COLO668 (cell line): ENCODE measurements around the gene GRIN2A.

ENCODE experiments used
- DNase-seq: peaks from one replicate; lab custom pipeline; 2025; ENCODE audit not compliant: unreplicated experiment; lab: John Stamatoyannopoulos, UW

GRIN2A gene

DNA sequence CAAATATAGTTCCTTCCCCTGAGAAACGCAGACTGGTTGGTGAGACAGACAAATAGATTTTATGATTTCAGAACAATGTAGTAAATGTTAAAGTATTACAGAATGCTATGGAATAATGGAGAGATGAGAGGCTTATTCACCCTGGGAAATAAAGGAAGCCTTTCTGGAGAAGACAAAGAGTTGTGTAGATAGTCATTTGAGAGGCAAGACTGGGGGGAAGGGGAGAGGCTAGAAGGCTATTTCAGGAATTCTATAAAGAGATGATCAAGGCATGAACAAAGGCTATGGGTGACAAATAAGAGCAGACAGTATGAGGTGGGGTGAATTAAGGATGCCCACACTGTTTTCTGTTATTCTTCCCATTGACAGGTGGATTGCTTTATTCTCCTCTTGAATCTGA lies 211.4 kb downstream of the GRIN2A start:
- DNase-seq = no peak

DNA sequence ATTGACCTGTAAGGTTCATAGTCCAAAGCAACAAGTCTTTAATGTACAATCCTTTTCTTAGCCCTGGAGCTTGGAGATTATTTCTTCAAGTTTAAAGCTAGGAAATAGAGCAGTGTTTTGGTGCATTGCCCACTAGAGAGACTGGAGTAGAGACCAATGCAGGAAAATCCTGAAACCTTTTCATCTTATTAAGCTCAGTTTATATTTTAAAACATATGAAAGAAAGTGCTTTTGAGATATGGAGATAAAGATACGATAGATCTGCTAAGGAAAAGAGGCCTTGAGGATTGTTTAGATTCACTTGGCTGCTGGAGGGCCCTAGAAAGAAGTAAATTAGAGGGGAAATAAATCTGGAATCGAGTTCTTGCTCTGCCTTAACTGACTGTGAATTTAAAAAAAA lies 212.0 kb downstream of the GRIN2A start:
- DNase-seq = no peak

DNA sequence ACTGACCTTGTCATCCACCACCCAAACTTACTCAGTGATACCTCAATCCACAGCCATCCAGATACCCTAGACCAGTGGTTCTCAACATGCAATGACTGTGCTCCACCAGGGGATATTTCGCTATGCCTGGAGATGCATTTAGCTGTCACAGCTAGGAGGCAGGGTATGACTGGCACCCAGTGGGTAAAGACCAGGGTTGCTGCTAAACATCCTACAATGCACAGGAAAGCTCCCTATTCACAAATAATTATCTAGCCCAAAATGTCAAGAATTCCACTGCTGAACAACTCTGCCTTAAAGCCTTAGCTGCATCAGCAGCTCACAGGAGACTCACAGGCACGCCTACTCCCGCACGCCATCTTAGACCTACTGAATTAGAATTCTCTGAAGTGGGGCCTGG lies 212.6 kb downstream of the GRIN2A start:
- no peak for DNase-seq

DNA sequence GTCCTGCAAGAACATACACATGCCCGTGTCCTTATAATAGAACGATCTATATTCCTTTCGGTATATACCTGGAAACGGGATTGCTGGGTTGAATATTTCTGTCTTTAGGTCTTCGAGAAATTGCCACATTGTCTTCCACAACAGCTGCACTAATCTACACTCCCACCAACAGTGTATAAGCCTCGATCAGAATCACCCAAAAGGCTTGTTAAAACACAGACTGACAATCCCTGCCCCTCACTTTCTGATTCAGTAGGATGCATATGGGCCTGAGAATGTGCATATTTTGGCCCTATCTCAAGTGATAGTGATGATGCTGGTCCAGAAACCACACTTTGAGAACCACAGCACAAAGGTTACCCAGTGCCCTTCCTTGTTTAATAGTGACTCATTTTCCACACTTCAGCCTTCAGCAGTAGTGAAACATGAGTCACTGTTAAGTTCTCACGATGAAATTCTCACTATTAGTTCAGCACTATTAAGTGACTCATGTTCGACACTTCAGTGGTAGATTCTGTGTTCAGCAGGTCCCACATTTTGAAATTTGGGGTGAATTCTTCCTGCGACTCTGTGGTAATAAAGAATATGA lies 215.6 kb downstream of the GRIN2A start:
- DNase-seq = no peak

DNA sequence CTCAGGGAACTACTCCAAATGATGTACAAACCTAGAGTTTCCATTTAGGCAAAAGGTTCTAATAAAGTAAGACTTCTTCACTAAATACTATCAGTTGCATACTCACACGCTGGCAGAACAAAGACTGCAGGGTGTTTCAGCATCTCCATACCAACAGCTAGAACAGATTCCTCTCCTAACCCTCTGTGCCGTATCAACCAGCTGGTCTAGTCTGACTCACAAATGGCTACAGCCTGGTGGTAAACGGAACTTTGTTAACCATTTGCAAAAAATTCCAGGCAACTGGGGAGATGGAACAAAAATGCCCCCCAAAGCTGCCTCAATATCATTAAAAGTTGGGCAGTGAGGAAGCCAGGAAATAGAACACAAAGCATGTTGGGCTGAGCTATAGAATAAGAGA lies 217.1 kb downstream of the GRIN2A start:
- no peak for DNase-seq

DNA sequence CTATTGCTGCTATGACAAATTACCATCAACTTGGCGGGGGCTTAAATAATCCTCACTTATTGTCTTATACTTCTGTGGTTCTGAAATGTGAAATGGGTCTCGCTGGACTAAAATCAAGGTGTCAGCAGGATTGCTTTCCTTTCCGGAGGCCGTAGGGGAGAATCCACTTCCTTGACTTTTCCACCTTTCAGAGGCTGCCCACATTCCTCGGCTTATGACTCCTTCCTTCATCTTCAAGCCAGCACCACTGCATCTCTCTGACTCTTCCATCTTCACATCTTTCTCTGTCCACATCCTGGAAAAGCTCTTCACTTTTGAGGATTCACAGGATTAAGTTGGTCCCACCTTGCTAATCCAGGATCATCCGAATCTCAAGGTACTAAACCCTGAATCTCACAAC lies 217.8 kb downstream of the GRIN2A start:
- DNase-seq = no peak

DNA sequence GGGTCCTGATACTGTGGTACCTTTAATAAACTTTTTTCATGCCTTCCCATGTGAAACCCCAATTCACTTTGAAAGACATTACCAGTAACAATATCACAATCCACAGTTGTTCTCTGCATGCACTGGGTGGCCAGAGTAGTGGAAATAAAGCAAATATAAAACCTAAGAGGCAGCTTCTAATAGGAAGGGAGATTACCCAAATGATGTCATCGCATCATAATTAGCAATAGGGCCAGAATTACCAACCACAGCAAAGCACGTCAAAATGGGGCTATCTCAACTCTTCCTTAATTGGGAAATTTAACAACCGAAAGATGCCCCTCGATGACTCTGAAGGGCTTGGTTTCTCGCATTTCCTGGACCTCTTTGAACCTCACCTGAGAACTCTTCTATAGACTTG lies 224.8 kb downstream of the GRIN2A start:
- DNase-seq = no peak

DNA sequence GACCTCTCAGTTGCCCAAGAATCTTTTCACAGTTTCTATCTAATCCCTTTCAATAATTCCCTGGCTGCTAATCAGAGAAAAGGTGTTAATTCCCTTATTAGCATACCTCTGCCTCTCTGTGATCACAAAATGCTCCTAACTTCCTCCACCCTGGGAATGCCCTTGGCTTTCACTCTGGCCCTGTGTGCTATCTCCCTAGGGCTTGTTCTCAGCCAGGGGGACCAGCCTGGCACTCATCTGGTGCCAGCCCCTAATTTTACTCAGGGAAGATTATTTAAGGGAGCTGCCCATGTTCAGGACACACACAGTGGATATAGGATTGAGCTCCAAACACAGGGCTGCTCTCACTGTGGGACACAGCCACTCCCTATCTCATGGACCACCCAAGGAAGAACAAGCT lies 225.2 kb downstream of the GRIN2A start:
- DNase-seq = no peak

DNA sequence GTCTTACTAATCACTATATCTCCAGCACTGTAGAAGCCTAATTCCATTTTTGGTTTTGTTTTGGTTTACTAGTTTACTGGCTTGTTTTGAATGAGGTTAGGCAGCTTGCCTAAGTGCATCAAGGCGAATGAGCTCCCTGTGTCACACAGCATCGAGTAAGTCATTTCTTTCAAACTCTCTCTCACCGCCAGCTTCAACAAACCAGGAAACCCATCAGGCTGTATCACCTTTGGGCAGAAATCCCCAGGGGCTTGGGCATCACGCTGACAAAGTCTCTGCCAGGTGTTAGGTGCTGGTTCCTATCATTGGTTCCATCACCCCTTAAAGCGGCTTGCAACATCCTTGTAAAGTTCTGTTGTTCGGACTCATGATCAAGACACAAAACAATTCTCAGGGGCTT lies 226.6 kb downstream of the GRIN2A start:
- no peak for DNase-seq

DNA sequence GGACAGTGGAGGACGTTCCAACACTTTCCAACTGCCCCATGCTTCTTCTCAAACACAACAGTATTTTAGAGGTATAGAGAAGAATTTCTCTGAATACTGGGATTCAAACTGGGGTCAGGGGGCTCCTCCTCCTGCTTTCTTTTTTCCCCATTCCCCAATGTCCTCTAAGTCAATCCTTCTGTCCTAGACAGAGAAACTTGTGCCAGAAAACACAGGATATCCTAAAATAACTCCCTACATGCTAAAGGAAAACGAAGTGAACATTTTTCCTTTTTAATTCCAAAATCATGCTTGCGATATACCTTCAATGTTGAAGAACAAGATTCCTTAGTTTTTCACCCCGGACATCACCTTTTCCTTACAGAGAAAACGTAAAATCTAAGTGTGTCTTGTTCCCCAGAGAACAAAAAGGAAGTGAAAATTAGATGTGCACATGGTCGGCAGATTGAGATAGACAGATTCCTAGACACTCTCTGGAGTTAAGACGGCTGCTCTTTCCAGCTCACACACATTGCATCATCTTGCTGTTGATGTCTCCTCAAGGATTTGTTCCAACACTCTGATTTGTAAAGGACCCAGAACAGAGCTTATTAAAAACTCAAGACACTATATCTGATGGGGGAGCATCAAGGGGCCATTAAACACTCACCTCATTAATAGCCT lies 228.2 kb downstream of the GRIN2A start:
- DNase-seq = no peak

DNA sequence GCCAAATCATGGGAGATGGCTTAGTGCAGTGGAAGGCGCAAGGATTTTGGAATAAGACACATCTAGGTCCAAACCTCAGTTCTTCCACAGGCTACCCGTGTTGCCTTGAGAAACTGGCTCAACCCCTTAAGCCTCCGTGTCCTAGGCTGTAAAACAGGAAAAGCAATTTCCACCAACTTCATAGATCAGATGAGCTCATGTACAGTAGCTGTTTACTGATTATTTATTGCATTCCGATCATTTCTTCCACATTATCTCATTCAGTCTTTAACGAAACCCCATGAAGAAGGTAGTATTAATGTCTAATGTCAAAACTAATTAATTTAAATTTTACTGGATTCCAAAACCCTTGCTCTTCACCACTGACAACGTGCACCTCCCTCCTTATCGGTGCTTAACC lies 231.6 kb downstream of the GRIN2A start:
- DNase-seq = no peak

DNA sequence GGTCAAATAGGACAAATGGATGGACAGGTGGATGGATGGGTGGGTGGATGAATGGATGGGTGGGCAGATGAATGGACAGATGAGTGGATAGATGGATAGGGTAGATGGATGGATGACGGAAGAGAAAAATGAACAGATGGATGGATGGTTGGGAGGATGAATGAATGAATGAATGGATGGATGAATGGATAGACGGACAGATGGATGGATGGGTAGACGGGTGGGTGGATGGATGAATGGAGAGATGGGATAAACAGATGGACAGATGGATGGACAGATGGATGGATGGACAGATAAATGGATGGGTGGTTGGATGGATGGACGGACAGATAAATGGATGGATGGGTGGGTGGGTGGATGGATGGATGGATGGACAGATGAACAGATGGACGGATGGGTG lies 232.8 kb downstream of the GRIN2A start:
- DNase-seq = no peak

DNA sequence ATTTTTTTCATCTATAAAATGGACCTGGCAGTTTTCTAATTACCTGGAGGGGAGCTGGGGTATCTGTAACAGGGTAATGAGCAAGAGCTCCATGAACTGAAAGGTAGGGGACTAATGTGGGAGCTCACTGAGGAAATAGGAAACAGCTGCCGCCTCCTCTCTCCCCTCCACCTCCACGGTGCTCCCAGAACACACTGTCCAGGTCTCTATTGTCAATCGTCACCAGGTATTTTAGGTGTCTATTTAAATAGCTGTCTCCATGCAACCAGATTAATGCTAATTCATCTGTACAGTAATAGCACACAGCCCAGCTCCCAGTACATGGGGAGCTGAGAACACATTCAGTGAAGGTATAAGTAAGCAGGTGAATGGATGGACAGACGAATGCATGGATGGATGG lies 233.3 kb downstream of the GRIN2A start:
- DNase-seq = no peak

DNA sequence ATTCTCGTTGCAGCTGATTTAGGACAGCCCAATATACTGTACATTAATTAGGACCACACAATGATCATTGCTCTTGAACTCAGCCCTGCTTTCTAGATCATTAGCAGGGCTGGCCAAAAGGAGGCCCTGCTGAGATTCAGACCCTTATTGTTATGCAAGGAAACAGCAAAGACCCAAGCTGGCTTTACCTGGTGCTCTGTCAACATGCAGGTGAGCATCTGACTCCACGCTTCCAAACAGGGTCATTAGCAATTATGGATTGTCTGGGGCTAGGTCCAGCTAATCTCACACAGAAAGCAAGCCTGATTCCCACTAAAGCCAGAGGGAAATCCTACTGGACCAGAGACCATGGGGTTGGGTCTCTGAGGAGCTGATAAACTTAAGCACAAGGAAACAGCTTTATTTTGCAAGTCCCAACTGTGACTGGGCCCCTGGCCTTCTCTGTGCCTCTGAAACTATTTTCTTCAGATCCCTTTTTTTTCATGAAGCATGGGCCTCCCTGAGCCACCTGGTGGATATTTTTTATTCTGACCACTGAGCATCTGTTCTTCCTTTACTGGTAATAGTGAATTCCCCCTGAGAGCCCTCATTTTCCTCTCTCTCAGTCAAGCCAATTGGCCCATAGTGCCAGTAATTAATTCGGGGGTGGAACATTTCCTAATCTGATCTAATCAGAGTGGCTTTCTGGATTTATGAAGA lies 236.1 kb downstream of the GRIN2A start:
- DNase-seq = no peak

DNA sequence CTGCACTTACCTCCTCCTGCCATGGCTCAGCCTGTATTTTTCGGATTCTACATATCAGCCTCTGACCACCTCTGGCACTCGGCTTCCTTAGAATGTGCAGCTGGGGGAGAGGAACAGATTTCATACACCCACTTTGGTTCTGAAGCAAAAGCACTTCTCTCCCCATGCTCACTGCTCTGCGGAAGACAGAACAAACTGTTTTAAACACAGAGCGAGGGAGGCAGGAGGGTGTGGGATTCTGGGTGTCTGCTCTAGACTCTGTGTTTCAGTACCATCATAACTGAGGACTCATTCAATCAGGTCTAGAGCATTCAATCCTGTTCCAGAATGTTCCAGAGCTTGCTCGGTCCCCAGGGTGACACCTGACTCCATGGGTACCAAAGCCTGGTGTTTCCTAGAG lies 239.1 kb downstream of the GRIN2A start:
- DNase-seq = no peak

DNA sequence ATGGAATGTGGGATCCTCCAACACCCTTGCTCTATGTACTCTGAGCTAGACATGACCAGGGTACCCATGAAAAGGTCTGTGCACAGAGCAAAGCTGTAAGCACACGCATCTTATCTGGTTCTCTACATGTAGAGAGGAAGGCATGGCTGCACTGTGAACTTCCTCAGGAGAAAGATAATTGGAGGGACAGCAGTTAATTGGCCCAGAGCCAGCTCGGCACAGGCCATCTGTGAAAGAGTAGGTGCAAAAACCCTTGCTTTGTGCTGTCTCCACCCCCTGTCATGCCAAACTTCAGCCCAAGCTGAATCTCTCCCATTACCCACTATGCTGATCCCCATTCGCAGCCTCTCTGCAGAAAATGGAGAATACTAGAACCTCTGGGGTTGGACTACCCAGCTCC lies 241.0 kb downstream of the GRIN2A start:
- no peak for DNase-seq

DNA sequence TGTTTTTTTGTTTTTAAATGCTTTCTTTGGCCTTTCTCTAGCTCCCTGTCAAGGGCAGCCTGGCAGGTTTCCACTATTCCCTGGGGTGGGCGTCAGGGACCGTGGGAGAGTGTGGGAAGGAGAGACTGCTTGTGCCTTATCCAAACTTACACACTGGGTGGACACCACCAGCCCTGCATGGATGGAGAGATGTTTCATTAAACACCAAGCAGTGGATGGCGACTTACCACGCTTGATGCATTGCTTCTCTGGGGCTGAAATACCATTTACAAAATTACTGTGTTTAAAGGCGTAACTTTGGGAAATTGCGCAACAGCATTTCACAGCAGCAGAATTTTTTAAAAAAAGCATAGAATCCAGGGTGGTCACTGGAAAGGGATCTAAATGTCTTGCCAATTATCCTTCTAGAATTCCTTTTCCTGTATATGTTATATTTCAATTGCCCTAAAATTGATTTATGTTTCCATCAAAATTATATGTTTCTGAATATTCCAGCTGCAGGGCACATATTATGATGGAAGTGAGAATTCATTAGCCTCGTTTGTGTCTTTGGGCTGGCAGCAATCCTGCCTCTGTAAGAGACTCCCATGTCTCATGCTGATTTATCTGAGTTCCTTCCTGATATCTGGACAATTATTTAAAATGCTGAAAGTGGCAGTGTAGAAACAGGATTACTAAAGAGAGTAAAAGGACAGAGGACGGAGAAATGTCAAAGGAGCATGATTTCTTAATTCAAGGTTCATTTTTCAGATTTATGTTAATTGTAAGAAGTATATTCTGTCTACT lies 247.3 kb downstream of the GRIN2A start:
- no peak for DNase-seq

DNA sequence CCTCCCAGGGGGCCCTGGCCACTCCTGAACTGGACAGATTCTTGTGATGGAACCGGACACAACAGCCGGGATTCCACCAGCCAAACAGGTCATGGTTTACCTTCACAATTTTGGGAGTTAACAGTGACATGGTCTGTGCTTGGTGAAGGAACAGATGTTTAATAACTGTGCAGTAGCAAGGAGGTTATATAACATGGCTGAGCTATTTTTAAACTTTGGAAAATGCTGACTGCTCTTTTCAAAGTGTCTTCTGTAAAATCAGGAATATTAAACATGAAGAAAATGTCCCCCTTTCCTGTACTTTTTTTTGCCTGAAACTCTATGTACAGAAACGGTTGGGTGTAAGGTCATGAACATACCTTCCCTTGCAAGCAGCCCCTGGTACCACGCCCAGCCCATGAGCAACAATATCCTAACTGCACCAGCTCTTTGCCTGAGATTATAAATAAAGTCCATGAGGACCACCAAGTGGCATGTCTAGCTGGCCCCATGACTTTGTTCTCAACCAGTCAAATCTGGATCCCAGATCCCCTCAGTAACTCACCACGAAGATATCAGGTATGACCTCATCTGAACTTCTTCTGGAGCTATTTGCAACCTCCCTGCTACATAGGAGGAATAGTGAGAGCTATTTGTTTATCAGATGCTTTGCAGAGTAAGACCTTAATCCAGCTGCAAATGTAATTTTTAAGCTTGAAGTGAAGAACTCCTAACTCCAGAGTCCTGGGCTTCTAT lies 249.1 kb downstream of the GRIN2A start:
- no peak for DNase-seq

DNA sequence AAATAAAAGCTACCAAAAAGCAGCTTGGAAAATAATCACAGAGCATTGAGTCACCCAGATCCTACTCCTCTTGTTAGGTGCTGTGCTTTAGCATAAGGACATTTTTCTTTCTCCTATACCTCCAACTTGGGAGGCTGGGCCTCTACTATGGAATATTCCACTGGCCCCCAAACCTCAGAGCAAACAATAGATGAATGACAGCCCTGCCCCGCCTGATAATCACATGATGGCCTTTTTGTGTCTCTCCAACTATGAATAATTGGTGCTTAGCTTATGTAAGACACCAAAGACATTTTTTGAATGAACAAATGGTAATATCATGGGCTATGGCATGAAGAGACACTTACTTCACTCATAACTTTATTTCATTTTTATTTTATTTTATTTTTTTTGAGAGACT lies 250.2 kb downstream of the GRIN2A start:
- no peak for DNase-seq

DNA sequence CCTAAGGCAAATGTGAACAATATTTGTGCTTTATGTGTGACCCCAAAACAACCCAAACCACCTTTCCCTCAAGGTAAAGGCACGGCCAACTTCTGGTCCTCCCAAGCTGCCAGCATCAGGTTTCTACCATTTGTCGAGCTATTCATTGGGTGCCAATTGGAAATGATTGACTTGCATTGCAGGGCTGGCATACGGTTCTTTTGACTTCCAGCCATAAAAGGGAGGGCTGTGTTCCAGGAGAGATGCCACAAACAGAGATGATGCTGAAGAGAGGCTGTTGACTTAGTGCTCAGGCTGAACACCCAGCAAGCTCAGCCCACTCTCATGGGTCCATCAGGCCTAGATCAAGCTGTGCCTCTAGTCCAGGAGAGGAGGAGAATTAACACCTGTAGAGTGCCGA lies 252.4 kb downstream of the GRIN2A start:
- DNase-seq = no peak

DNA sequence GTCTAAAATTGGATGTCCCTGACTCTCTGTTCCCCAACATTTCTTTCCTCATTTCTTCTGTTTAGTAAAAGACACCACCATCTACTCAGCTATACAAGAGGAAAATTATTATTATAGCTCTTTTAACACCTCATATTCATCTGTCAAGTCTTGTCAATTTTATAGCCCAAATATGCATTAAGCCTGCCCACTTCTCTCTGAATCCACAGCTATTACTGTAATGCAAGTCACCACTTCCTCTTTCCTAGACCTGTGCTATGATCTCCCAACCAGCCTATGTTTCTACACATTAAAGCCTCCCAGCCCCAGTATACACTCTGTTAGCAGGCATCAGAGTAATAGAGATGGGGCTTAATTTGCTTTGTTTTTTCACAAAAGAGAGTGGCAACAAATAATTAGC lies 252.9 kb downstream of the GRIN2A start:
- DNase-seq = no peak
